WTC11 (cell line): ENCODE results near the gene FCER1G. TPM values are rescaled to one million over a fixed set of nuclear protein-coding genes. Genes with fewer than 3 reads are reported as not detected.

Experiments used
- ATAC-seq: fragments of 200-7000 bp; cut with Tn5 transposase; 2 replicates; pipeline ENCODE4 v1.10.0; 2021; ENCODE audit warnings: mild to moderate bottlenecking, moderate library complexity
- CTCF ChIA-PET: fragments of 300-600 bp; sonication (Branson Sonifier 250); formaldehyde crosslinking; loops from one replicate; lab custom pipeline; 2021; ENCODE audit warnings: antibody characterized with exemption; lab: Charles Lee
- POLR2A ChIA-PET: fragments of 350-600 bp; sonication (Branson Sonifier 250); formaldehyde crosslinking; loops from one replicate; lab custom pipeline; 2021; ENCODE audit warnings: antibody characterized with exemption; lab: Charles Lee
- DNase-seq: peaks from one replicate; pipeline ENCODE4 v3.0.0; 2021; ENCODE audit warnings: low spot score
- H3K27ac Mint-ChIP-seq: 2 replicates; pipeline ENCODE4 v1.8.0; 2021; ENCODE audit warnings: mixed read lengths
- H3K27me3 Mint-ChIP-seq: 2 replicates; pipeline ENCODE4 v1.8.0; 2021; ENCODE audit warnings: low read depth, mild to moderate bottlenecking, moderate library complexity, mixed read lengths
- H3K36me3 Mint-ChIP-seq: 2 replicates; pipeline ENCODE4 v1.8.0; 2021; ENCODE audit warnings: mixed read lengths
- H3K4me1 Mint-ChIP-seq: 2 replicates; pipeline ENCODE4 v1.8.0; 2022; ENCODE audit warnings: mixed read lengths
- H3K4me3 Mint-ChIP-seq: 2 replicates; pipeline ENCODE4 v1.8.0; 2021; ENCODE audit warnings: mild to moderate bottlenecking, moderate library complexity, mixed read lengths
- H3K9me3 Mint-ChIP-seq: 2 replicates; pipeline ENCODE4 v1.8.0; 2021; ENCODE audit warnings: mixed read lengths
- AFF4 ChIP-seq: sonication (generic); formaldehyde crosslinking; IDR thresholded peaks from 2 replicates; pipeline ENCODE4 v1.8.1; 2023; ENCODE audit warnings: mild to moderate bottlenecking, missing genetic modification reagents, borderline replicate concordance
- CTCF ChIP-seq: fragments of 200-600 bp; IDR thresholded peaks from 2 replicates; pipeline ENCODE4 v1.8.0; 2022; ENCODE audit warnings: antibody characterized with exemption
- E2F4 ChIP-seq: sonication (generic); formaldehyde crosslinking; IDR thresholded peaks from 2 replicates; pipeline ENCODE4 v1.8.1; 2022; ENCODE audit warnings: low read depth, mild to moderate bottlenecking, moderate library complexity, missing genetic modification reagents, borderline replicate concordance
- EMX1 ChIP-seq: fragments of 250-450 bp; sonication (Bioruptor Pico); IDR thresholded peaks from 2 replicates; pipeline ENCODE4 v1.8.0; 2021; ENCODE audit warnings: mild to moderate bottlenecking
- FOXP1 ChIP-seq: sonication (generic); formaldehyde crosslinking; IDR thresholded peaks from 2 replicates; pipeline ENCODE4 v1.8.0; 2022; ENCODE audit warnings: missing genetic modification reagents, mild to moderate bottlenecking, moderate library complexity, borderline replicate concordance
- GTF2I ChIP-seq: fragments of 250-450 bp; sonication (Bioruptor Pico); conservative IDR thresholded peaks from 2 replicates; pipeline ENCODE4 v1.4.0; 2021; ENCODE audit warnings: mild to moderate bottlenecking
- HMGA2 ChIP-seq: fragments of 250-450 bp; sonication (Bioruptor Pico); IDR thresholded peaks from 2 replicates; pipeline ENCODE4 v1.4.0; 2021; ENCODE audit warnings: mild to moderate bottlenecking, moderate library complexity
- HMGXB4 ChIP-seq: sonication (generic); formaldehyde crosslinking; IDR thresholded peaks from 2 replicates; pipeline ENCODE4 v1.8.1; 2023; ENCODE audit warnings: mild to moderate bottlenecking, moderate library complexity, missing genetic modification reagents
- IRF1 ChIP-seq: sonication (generic); formaldehyde crosslinking; IDR thresholded peaks from 2 replicates; pipeline ENCODE4 v1.8.0; 2023; ENCODE audit warnings: missing genetic modification reagents
- MXD4 ChIP-seq: fragments of 250-450 bp; sonication (Bioruptor Pico); IDR thresholded peaks from 2 replicates; pipeline ENCODE4 v1.8.0; 2021; ENCODE audit warnings: mild to moderate bottlenecking, moderate library complexity, borderline replicate concordance
- NFATC4 ChIP-seq: fragments of 250-450 bp; sonication (Bioruptor Pico); IDR thresholded peaks from 2 replicates; pipeline ENCODE4 v1.9.0; 2021; ENCODE audit warnings: mild to moderate bottlenecking
- NFE2L1 ChIP-seq: sonication (generic); formaldehyde crosslinking; IDR thresholded peaks from 2 replicates; pipeline ENCODE4 v1.8.1; 2023; ENCODE audit warnings: missing genetic modification reagents
- NR2C2 ChIP-seq: sonication (generic); formaldehyde crosslinking; IDR thresholded peaks from 2 replicates; pipeline ENCODE4 v1.8.0; 2022; ENCODE audit warnings: mild to moderate bottlenecking, missing genetic modification reagents
- OVOL2 ChIP-seq: fragments of 250-450 bp; sonication (Bioruptor Pico); IDR thresholded peaks from 2 replicates; pipeline ENCODE4 v1.9.0; 2021; ENCODE audit warnings: mild to moderate bottlenecking, borderline replicate concordance
- TCF7 ChIP-seq: sonication (generic); formaldehyde crosslinking; IDR thresholded peaks from 2 replicates; pipeline ENCODE4 v1.8.0; 2022; ENCODE audit warnings: mild to moderate bottlenecking, low read depth, missing genetic modification reagents, moderate library complexity
- ZBTB43 ChIP-seq: sonication (generic); formaldehyde crosslinking; IDR thresholded peaks from 2 replicates; pipeline ENCODE4 v1.8.1; 2023; ENCODE audit warnings: mild to moderate bottlenecking, missing genetic modification reagents
- ZNF219 ChIP-seq: sonication (generic); formaldehyde crosslinking; IDR thresholded peaks from 2 replicates; pipeline ENCODE4 v1.8.0; 2023; ENCODE audit warnings: missing genetic modification reagents, mild to moderate bottlenecking, borderline replicate concordance
- ZNF281 ChIP-seq: sonication (generic); formaldehyde crosslinking; IDR thresholded peaks from 2 replicates; pipeline ENCODE4 v1.8.0; 2023; ENCODE audit warnings: mild to moderate bottlenecking, missing genetic modification reagents
- ZNF416 ChIP-seq: fragments of 250-450 bp; sonication (Bioruptor Pico); IDR thresholded peaks from 2 replicates; pipeline ENCODE4 v1.9.0; 2021; ENCODE audit warnings: mild to moderate bottlenecking, inconsistent platforms
- total RNA-seq: library from RNA; stranded (reverse); gene quantifications from 3 replicates; pipeline ENCODE4 v1.2.3, GENCODE V29; 2021

The FCER1G gene
- total RNA-seq, 1 experiment from 2014 or later, result 0.85 TPM

- Mint-ChIP-seq H3K27ac (no peak overlapping the region), H3K27me3 (peaks cover 6% of the 10 kb centered on the region), H3K9me3 (no peaks in the 10 kb centered on the region), H3K36me3 (no peaks in the 10 kb centered on the region), H3K4me1 (no peaks in the 10 kb centered on the region), H3K4me3 (no peak overlapping the region)
- POLR2A ChIA-PET, result no interaction called here
- no peak for TF ChIP-seq NFATC4 (CRISPR knock-in tag)
- no peak for TF ChIP-seq CTCF
- TF ChIP-seq EMX1, result no peak
- no peak for TF ChIP-seq GTF2I (CRISPR knock-in tag)
- no peak for TF ChIP-seq NR2C2
- no peak for TF ChIP-seq IRF1 (CRISPR knock-in tag)
- TF ChIP-seq ZBTB43 (CRISPR knock-in tag), result no peak
- no peak for TF ChIP-seq MXD4
- no peak for TF ChIP-seq HMGXB4 (CRISPR knock-in tag)
- TF ChIP-seq OVOL2 (CRISPR knock-in tag), result no peak
- TF ChIP-seq ZNF281 (CRISPR knock-in tag), result no peak
- no peak for TF ChIP-seq E2F4 (CRISPR knock-in tag)
- ATAC-seq (no peak), DNase-seq (no peak)
- CTCF ChIA-PET, result interaction anchor here (1.3 to 1.7 kb wide), 2 partner anchors 49 to 64 kb away, joined by 4 to 5 read pairs; no protein-coding TSS in a partner anchor
Measured at GRCh38 chr1:161241682-161242081, 26.6 kb downstream of the FCER1G start.

GRCh38 chr1:161242313-161242712 is 27.2 kb downstream of the FCER1G start:
- H3K9me3 Mint-ChIP-seq, result no peaks in the 10 kb centered on the region
- ChIA-PET CTCF (no interaction called here), POLR2A (no interaction called here)
- H3K27me3 Mint-ChIP-seq, result peaks cover 6% of the 10 kb centered on the region
- ATAC-seq (no peak), DNase-seq (no peak)
- H3K36me3 Mint-ChIP-seq, result no peaks in the 10 kb centered on the region
- no peaks in the 10 kb centered on the region for H3K4me1 Mint-ChIP-seq
- H3K4me3 Mint-ChIP-seq, result no peak overlapping the region
- no peak overlapping the region; the same call in 1 of the 2 replicates for H3K27ac Mint-ChIP-seq
- TF ChIP-seq TCF7 (no peak), ZNF219 (CRISPR knock-in tag) (no peak), CTCF (no peak), HMGA2 (CRISPR knock-in tag) (no peak), NFE2L1 (CRISPR knock-in tag) (no peak), EMX1 (no peak), FOXP1 (CRISPR knock-in tag) (no peak), ZNF416 (no peak), AFF4 (no peak)
